Activated T-cell treated with anti-CD3 and anti-CD28 coated beads for 1 hour (primary cell): ENCODE results near the gene CACNA2D4.

Experiments
- DNase-seq: peaks from one replicate; pipeline ENCODE4 v3.0.0-alpha.2; 2020; ENCODE audit warnings: low read depth

The CACNA2D4 gene

GRCh38 chr12:1933342-1934051 lies 15.0 kb upstream of the CACNA2D4 start:
- DNase-seq = no peak

GRCh38 chr12:1932264-1932777 lies 13.9 kb upstream of the CACNA2D4 start:
- no peak for DNase-seq

GRCh38 chr12:1931642-1932041 lies 13.2 kb upstream of the CACNA2D4 start:
- no peak for DNase-seq

GRCh38 chr12:1930803-1931597 lies 12.5 kb upstream of the CACNA2D4 start:
- DNase-seq = no peak

- DNase-seq = no peak
These were observed 11.7 kb upstream of the CACNA2D4 start for GRCh38 chr12:1929985-1930802.

- no peak for DNase-seq
These were observed 11.0 kb upstream of the CACNA2D4 start for GRCh38 chr12:1929241-1929984.

- no peak for DNase-seq
These were observed 10.1 kb upstream of the CACNA2D4 start for GRCh38 chr12:1928439-1929121.

GRCh38 chr12:1927751-1928351 lies 9.4 kb upstream of the CACNA2D4 start:
- no peak for DNase-seq

GRCh38 chr12:1927051-1927680 lies 8.7 kb upstream of the CACNA2D4 start:
- DNase-seq = no peak

GRCh38 chr12:1926251-1926657 lies 7.8 kb upstream of the CACNA2D4 start:
- DNase-seq = no peak

GRCh38 chr12:1925684-1926006 lies 7.2 kb upstream of the CACNA2D4 start:
- no peak for DNase-seq

- DNase-seq = no peak
These were observed 6.7 kb upstream of the CACNA2D4 start for GRCh38 chr12:1924996-1925683.

- no peak for DNase-seq
These were observed 4.5 kb upstream of the CACNA2D4 start for GRCh38 chr12:1922985-1923384.

GRCh38 chr12:1922075-1922709 lies 3.7 kb upstream of the CACNA2D4 start:
- DNase-seq = no peak

GRCh38 chr12:1920971-1921370 lies 2.5 kb upstream of the CACNA2D4 start:
- no peak for DNase-seq

- no peak for DNase-seq
These were observed 2.0 kb upstream of the CACNA2D4 start for GRCh38 chr12:1920436-1920835.

- DNase-seq = no peak
These were observed 1.3 kb upstream of the CACNA2D4 start for GRCh38 chr12:1919763-1920162.

GRCh38 chr12:1919284-1919683 lies 832 bp upstream of the CACNA2D4 start:
- DNase-seq = no peak

GRCh38 chr12:1918884-1919236 lies 408 bp upstream of the CACNA2D4 start:
- no peak for DNase-seq
